ENCODE data around the gene MGAT5.
"Not testable (repeated sequence)": the region's sequence is repeated elsewhere in the genome, so short reads cannot be mapped to it uniquely, and the experiment has no call there.

Gene MGAT5

DNA sequence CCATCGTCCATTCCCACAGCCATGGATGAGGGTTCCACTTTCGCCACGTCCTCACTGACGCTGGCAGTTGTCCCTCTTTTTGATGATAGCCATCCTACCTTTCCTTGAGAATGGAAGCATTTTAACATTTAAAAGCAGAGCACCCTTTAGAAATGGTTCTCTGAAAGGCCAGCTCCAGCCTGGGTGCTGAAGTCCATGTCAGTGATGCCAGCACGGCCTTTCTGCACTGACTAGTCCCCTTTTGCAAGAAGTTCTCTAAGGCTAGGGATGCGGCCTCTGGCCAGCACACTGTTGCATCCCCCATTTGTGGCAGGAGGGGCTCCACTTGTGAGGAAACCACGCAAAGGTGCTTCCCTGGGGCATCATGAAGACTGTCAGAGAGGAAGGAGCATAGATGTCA is 203.5 kb downstream of the MGAT5 start:
- DNase-seq, result no peak

DNA sequence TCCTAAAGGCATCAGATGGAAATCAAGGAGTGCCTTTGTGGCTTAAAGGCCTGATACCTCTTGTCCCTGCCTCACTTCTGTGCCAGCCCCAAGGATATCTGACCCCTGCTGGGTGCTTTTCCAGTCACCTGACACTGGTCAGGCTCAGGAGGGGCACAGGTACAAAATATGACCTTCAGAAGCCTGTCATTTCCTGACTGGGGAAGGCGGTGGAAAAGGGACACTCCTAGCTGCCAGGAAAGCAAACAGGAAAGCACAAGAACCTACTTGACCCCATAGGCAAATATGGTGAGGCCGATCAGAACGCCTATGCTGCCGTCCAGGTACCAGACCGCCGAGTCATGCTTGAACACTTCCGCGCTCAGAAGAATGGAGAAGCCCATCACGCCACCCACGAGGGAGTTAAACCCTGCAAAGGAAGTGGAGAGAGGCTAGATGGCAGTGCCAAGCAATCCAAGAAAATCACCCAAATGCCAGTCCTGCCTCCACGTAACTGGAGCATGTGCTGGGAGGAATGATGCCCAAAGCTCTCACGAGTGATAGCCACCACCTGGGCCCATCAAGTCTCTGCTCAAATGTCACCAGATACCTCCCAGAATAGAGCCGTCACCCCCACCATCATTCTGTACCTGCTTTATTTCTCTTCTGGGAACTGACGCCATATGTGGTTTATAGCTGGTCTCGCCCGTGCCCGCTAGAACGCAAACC is 204.0 kb downstream of the MGAT5 start:
- no peak for DNase-seq

DNA sequence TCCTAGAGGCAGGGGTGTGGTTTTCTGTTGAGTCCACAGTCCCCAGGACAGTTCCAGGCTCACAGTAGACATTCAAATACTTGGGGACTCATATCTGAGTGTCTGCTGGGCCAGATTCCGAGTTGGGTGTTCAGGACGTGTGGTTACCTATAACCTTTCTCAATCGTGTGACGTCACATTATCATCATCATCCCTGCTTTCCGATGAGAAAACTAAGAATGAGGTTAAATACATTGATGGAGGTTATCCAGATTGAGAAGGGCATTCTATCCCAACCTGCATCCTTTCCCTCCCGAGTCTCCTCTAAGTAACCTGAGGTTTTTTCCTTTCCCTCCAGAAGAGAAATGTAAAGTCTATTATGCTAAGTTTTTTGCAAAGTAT is 204.6 kb downstream of the MGAT5 start:
- DNase-seq, result no peak

DNA sequence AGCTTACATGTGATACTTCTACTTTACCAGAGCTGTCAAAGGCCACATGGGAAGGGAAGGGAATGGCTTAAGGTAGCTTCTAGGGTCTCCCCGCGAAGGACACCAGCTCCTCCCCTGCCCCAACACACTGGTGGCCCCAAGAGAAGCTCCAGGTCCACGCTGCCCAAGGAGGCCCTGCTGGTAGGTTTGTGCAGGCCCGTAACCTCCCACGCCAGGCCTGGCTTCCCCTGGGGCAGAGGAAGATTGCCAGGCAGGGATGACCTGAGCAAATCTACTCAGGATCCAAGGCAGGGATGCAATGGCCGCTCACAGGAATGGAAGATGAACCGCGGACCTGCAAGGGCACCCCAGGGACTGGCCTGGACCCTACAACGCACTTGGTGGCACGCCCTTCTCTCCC is 205.1 kb downstream of the MGAT5 start:
- no peak for DNase-seq

DNA sequence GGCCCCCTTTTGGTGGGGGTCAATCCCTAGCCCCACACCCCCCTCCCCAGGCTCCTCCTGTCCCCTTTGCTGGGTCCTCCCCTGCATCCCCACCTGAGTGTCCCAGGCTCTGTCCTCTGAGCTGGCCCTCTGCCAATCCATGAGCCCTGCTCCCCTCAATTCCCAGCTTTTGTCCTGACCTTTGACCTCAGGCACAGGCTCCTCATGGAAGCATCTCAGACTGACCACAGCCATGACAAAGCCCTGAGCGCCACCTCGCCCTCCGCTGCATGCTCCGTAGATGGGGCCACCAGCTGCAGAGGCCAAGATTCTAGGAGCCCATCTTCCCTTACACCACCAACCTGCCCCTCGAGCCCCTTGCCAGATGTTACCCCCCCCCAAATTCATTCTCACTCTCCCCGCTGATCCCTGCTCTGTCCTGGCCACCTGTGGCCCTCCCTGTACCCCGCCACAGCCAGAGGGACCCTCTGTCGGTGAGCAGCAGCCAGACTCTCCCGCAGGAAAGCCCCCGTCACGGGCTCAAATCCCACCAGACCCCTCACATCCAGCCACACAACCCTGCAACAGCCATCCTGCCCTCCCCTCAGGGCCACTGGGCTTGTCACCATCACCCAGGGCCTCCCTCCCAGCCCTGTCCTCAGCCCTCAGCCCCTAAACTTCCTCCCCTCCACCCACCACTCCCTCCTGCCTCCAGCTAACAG is 206.0 kb downstream of the MGAT5 start:
- DNase-seq, result no peak

DNA sequence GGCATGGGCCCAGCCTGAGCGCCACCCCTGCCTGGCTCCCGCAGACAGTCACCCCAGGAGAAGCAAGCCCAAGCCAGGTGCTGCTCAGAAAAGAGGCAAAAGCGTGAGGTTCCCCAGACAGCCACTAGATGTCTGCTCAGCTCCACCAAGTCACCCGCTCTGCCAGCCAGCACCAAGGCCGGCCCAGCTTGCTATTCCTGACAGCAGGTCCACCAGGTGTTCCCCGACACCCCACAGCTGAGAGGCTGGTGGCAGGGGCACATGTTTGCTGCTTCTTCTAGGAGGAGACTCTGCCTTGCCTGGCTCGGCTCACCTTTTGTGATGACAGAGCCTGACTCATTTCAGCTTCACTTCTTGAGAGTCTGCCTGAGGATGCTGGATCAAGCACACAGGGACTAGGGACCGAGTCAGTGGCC is 206.7 kb downstream of the MGAT5 start:
- peak; percentile 10 for DNase-seq

DNA sequence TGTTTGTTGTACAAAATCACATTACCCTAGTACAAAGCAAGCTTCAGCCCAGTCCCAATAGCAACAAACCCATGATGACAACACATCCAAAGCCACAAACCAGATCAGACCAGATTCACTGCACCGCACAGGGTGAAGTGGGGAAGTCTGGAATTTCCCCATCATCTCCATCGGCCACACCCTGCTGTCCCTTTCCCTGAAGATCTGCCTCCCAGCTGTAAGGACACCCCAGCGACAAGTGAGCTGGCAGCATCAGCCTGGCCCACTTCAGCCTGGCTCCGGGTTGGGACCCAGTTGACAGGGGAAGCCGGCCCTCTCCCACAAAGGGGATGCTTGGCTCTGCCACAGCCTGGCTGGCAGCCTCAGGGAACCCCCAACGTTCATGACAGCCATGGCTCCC is 207.6 kb downstream of the MGAT5 start:
- DNase-seq, result no peak

DNA sequence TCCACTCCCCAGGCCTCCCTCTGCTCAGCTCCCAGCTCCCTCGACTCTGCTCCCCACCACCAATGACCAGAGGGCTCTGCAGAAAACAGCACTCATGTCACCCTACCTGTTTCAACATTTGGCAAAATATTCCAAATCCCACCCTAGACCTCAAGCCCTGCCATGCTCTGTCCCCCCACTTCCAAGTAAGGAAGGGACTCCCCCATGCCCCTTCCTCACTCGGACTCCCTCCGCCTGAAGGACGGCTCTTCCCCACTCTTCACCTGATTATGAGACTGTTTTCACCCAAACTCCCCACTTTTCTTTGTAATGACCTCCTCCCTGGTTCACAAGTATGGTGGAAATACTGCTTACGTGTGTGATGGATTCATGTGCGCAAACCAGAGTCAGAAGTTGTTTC is 208.4 kb downstream of the MGAT5 start:
- DNase-seq, result no peak

DNA sequence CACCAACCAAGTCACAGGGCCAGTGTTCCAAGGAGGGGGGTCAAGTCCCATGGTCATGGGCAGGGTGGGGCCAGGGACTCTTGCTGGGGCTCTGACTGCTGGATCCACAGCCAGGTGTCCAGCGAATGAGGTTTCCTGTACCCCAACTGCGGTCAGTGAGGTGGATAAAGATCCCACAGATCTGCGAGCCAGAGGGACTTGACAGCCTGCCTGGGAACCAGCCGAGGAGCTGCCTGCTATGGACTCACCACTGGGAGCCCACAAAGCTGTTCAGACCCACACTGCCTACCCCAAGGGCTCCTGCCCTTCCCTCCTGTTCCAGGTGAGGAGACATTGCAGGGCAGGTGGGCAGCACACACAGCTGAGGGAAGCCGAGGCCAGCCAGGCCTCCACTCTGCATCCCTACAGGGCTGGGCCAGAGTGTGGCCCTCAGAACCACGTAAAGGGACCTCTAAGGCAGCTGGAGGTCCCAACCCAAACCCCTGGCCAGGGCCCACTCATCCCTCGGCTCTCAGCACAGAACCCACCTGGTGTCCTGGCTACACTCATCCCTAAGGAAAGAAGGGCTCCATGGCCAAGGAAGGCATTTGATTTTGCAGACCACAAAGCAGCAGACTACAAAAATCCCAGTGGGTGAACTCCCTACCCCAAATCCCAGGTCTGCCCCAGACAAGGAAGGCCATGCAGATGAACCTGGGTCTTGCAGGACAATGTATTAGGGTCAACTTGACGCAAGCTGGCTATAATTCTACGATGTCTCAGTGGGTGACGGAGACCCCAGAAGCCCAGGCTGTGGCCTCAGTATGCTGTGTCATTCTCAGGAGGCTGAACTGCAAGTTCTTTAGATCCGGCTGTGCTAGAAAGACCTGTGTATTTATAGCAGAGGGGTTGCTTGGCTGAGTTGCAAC is 209.2 kb downstream of the MGAT5 start:
- DNase-seq, result no peak

DNA sequence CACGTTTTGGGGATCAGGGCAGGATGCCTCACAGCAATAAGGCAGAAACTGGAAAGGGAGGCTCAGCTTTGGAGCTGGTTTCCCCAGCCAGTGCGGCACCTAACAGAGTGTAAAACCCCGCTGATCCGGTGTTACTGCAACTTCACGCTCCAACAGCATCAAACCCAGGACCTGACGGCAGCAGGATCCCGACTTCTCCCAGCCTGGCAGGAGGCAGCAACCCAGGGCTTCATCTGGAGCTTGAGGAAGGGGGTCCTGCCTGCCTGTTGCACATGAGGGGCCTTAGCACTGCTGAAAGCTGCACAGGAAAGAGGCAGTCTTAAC is 209.8 kb downstream of the MGAT5 start:
- no peak for DNase-seq

DNA sequence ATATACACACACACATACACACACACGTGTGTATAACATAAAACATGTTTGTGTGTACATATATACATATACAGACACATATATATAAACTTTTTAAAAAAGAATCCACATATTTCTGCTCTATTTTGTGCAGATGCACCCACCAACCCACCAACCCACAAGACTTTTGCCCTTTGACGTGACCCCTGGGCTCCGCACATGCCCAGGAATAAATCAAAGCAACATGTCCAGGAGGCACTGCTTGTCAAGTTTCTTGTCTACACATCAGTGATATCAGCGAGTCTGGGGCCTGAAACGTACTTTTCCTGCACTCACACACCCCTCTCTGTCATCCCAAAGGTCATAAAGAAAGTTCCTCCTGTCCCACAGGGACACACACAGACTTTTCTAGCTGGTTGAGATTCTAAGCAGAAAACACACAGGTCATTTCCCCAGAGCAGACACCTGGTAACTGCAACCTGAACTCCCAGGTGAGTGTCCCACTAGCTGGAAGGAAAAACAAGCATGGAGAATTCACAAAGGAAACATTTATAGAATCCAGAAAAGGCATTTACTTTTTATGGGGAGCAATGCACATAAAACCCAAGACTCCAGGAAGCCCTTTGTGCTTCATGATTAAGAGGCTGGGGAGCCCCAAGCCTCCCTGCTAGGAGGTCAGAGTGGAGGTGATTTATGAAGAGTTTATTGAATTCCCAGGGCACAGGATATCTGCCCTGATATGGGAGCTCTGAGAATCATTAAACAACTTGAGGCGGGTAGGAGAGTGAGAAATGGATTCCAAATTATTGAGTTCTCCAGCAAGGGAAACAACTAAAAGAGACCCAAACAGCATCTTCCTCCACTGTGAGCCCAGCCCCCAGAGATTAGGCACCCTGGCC is 211.6 kb downstream of the MGAT5 start:
- no peak for DNase-seq

DNA sequence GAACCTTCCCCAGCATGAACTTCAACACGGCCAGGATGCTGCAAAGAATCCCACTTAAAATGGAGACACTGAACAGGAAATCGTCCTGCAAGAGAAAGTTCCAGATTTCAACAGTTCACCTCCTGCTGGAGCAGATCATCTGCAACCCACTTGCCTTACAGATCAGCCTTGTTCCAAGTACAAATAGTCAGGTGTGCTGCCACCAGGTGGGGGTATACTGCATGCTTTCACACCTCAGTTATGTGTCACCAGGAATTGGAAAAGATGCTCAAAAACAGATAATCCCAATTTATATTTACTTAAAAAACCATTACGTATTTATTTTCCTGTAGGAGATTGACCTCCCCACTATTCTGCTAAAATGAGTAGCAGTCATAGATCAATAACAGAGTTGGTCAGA is 212.3 kb downstream of the MGAT5 start:
- no peak for DNase-seq

DNA sequence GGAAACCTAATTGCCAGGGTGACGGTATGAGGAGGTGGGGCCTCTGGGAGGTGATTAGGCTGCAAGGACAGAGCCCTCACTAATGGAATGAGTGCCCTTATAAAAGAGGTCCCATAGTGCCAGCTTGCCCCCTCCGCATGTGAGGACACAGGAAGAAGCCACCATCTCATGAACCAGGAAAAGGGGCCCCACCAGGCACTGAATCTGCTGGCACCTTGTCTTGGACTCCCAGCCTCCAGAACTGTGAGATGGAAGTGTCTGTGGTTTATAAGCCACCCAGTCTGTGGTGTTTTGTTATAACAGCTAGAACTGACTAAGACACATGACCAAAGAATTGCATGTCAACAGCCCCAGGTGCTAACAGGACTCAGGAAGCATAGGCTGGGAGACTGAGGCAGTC is 214.3 kb downstream of the MGAT5 start:
- DNase-seq, result no peak

DNA sequence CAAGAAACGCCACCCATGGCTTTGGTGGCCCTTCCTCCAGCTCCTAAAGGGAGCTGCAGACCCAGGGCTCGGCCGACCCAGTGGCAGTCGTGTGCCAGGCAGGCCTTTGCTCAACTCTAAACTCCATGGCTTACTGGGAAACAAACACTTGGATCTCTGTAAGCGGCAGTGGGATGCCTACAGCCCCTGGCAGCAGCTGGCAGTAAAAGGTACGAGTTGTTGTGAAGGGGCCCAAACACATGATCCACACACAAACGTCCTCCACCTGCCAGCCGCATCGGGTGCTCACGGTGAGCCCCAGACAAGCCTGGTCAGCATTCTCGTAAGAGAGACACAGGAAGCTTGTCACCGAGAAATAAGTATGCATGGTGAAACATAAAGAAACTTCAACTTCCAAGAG is 214.9 kb downstream of the MGAT5 start:
- no peak for DNase-seq

DNA sequence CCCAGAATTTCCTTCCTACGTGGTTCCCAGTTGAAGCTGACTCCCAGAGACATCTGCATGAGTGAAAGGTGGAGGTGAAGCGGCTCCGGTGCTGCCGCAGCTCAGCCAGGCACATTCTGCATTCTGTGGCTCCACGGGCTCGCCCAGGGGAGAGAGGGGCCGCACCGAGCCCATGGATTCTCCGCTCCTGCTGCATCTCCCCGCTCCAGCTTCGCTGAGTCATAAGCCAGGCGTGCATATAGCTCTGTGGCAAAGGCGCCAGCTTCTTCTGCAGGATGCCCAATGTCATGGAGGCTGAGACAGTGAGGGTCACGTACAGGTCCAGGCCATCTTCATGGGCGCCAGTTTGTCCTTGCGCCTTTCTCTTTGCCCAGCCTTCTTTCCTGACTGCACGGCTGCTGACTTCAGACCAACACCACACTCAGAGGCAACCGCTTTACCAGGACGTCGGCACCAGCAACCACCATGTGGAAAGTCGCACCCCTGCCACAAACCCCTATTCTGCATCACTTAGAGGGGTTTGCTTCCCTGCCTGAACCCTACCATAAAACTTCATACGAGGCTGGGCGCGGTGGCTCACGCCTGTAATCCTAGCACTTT is 215.7 kb downstream of the MGAT5 start:
- DNase-seq, result no peak

DNA sequence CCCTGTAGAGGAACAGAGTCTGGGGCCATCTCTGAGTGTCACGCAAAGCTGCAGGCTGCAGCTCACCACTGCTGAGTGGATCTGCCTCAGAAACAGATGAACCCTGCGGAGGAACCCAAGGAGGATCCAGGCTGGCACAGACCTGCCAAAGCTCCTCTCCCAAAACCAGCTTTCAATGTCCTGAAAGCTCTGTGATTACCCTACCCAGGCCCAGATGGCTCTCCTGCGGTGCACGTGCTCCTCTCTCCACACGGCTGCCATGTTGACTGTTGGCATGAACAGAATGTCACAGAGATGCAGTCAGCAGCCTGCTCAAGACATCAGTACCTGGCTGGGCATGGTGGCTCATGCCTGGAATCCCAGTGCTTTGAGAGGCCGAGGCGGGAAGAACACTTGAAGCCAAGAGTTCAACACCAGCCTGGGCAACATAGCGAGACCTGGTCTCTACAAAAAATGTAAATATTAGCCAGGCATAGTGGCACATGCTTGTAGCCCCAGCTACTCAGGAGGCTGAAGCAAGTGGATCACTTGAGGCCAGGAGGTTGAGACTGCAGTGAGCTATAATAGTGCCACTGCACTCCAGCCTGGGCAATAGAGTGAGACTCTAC is 216.8 kb downstream of the MGAT5 start:
- no peak for DNase-seq

DNA sequence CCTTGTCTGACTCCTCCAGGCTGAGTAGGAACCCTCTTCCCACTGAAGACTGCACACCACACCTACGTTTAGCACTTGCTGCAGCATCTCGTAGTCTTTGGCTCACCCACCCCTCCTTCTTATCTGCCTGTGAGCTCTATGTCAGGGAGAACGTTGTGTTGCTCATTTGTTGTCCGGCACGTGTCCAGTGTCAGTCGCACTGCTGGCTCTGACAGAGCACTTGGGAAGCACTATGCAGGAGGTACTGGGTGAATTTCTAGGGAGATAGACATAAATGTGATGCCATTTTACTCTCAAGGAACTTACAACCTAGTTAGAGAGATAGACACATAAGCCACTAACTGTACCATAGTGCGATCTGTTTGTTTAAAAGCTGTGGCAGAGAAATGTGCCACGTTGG is 223.1 kb downstream of the MGAT5 start:
- DNase-seq, result not testable (repeated sequence)

DNA sequence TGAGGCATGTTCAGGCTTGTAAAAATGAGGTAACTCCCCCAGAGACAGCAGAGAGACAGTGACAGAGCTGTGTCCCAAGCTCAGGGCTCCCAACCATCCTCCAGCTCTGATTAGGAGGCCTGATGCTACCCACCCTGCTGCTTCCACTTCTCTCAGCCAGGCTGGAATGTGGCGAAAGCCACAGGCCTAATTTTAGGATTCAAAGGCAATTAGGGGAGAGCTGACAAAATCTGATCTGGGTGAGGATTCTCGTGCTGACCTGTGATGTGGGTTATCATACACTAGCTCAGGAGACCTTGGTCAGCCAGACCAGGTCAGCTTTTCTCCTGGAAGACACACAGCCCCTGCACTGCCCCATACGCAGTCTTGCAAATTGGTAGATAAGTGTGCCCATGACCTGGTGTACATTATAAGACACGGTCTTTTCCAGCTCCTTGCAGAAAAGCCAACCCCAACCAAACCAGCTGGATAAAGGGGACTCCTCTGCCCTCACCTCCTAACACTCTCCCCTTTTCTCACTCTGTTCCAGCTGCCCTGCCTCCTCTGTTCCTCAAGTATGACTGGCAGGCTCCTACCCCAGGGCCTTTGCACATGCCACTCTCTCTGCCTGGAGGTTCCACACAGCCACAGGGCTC is 225.9 kb downstream of the MGAT5 start:
- DNase-seq, result no peak

DNA sequence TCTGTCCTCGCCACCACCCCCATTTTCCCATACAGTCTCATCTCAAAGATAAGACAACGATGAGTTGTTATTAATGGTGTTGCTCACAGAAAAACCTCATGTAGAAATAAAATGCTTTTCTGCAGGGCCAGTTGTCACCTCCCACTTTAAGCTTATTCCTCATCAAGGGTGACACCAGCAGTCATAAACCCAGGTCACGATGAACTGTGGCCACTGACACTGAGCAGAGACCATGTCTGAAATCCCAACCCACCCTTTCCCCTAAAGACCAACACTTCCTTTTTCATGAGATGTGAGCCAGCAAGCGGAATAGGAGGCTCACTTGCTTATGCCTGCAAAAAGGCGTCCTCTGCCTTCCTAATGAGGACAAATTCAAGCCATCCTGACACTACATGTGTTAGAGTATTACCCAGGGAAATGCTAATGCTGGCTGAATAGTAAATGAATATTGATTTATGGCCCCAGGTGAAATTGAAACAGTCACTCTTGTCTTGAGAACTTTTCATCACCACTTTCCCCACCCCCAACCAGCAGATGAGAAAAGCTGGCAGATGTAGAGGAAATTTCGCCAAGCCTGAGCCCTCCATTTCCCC is 228.4 kb downstream of the MGAT5 start:
- no peak for DNase-seq

DNA sequence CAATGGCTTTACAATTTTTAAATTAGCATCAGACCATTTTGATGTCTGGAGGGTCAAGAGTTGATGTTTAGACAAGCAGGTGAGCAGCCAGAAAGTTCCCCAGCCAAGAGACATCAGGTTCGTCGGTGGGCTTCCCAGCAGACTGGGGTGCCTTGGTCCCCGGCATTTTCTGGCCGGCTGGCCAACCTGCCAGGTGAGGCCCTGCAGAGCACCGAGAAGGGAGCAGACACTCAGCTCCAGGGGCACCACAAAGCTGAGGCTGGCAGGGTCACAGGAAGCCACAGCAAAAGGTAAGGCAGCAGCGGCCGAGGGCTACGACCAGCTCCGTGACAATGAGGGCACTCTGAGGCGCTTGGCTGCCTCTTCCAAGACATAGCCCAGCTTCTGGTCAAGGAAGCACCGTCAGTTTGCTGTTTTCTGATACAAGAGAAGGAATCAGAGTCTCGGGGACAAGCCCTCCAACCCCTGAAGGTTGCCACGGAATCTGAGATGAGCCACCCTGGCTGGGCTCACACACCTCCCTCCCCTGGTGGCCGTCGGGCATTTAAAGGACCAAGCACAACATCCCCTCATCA is 229.0 kb downstream of the MGAT5 start:
- DNase-seq, result no peak
